ENCODE data around the gene ARID5B. TPM values are rescaled to one million over a fixed set of nuclear protein-coding genes. Genes with fewer than 3 reads are reported as not detected.
A peak's percentile ranks its signal among the peaks of the same experiment; 100 is the strongest.

Gene ARID5B
- total RNA-seq, 1 experiment from 2014 or later, result 15.7 TPM

- DNase-seq (ENCODE audit: low read depth), result peak; percentile 72
These were observed 3.5 kb downstream of the ARID5B start for GRCh38 chr10:61904733-61905725.

GRCh38 chr10:61905837-61906561 lies 4.5 kb downstream of the ARID5B start:
- DNase-seq (ENCODE audit: low read depth), result no peak

- DNase-seq (ENCODE audit: low read depth), result no peak
These were observed 5.0 kb downstream of the ARID5B start for GRCh38 chr10:61906562-61906901.

- DNase-seq (ENCODE audit: low read depth), result no peak
These were observed 5.5 kb downstream of the ARID5B start for GRCh38 chr10:61907011-61907410.

- DNase-seq (ENCODE audit: low read depth), result no peak
These were observed 6.1 kb downstream of the ARID5B start for GRCh38 chr10:61907587-61907986.

GRCh38 chr10:61910226-61910805 lies 8.8 kb downstream of the ARID5B start:
- DNase-seq (ENCODE audit: low read depth), result no peak

- DNase-seq (ENCODE audit: low read depth), result no peak
These were observed 9.4 kb downstream of the ARID5B start for GRCh38 chr10:61910894-61911293.

- DNase-seq (ENCODE audit: low read depth), result no peak
These were observed 9.9 kb downstream of the ARID5B start for GRCh38 chr10:61911425-61911824.

GRCh38 chr10:61912981-61913380 lies 11.5 kb downstream of the ARID5B start:
- DNase-seq (ENCODE audit: low read depth), result no peak

- DNase-seq (ENCODE audit: low read depth), result no peak
These were observed 16.6 kb downstream of the ARID5B start for GRCh38 chr10:61918140-61918539.

GRCh38 chr10:61918989-61919388 lies 17.5 kb downstream of the ARID5B start:
- no peak for DNase-seq (ENCODE audit: low read depth)

GRCh38 chr10:61919646-61920215 lies 18.2 kb downstream of the ARID5B start:
- DNase-seq (ENCODE audit: low read depth), result no peak

GRCh38 chr10:61921143-61921542 lies 19.6 kb downstream of the ARID5B start:
- DNase-seq (ENCODE audit: low read depth), result no peak

- peak; percentile 69 for DNase-seq (ENCODE audit: low read depth)
These were observed 21.9 kb downstream of the ARID5B start for GRCh38 chr10:61923210-61923949.

GRCh38 chr10:61923950-61924274 lies 22.4 kb downstream of the ARID5B start:
- DNase-seq (ENCODE audit: low read depth), result no peak

GRCh38 chr10:61929555-61929954 lies 28.1 kb downstream of the ARID5B start:
- DNase-seq (ENCODE audit: low read depth), result no peak

GRCh38 chr10:61931620-61932332 lies 30.3 kb downstream of the ARID5B start:
- no peak for DNase-seq (ENCODE audit: low read depth)

GRCh38 chr10:61933859-61934555 lies 32.5 kb downstream of the ARID5B start:
- DNase-seq (ENCODE audit: low read depth), result no peak

GRCh38 chr10:61935077-61935476 lies 33.6 kb downstream of the ARID5B start:
- DNase-seq (ENCODE audit: low read depth), result no peak

GRCh38 chr10:61936770-61937169 lies 35.3 kb downstream of the ARID5B start:
- DNase-seq (ENCODE audit: low read depth), result no peak
